ENCODE results near the gene PPP1R12B.

PPP1R12B gene, protein sequence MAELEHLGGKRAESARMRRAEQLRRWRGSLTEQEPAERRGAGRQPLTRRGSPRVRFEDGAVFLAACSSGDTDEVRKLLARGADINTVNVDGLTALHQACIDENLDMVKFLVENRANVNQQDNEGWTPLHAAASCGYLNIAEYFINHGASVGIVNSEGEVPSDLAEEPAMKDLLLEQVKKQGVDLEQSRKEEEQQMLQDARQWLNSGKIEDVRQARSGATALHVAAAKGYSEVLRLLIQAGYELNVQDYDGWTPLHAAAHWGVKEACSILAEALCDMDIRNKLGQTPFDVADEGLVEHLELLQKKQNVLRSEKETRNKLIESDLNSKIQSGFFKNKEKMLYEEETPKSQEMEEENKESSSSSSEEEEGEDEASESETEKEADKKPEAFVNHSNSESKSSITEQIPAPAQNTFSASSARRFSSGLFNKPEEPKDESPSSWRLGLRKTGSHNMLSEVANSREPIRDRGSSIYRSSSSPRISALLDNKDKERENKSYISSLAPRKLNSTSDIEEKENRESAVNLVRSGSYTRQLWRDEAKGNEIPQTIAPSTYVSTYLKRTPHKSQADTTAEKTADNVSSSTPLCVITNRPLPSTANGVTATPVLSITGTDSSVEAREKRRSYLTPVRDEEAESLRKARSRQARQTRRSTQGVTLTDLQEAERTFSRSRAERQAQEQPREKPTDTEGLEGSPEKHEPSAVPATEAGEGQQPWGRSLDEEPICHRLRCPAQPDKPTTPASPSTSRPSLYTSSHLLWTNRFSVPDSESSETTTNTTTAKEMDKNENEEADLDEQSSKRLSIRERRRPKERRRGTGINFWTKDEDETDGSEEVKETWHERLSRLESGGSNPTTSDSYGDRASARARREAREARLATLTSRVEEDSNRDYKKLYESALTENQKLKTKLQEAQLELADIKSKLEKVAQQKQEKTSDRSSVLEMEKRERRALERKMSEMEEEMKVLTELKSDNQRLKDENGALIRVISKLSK

DNA sequence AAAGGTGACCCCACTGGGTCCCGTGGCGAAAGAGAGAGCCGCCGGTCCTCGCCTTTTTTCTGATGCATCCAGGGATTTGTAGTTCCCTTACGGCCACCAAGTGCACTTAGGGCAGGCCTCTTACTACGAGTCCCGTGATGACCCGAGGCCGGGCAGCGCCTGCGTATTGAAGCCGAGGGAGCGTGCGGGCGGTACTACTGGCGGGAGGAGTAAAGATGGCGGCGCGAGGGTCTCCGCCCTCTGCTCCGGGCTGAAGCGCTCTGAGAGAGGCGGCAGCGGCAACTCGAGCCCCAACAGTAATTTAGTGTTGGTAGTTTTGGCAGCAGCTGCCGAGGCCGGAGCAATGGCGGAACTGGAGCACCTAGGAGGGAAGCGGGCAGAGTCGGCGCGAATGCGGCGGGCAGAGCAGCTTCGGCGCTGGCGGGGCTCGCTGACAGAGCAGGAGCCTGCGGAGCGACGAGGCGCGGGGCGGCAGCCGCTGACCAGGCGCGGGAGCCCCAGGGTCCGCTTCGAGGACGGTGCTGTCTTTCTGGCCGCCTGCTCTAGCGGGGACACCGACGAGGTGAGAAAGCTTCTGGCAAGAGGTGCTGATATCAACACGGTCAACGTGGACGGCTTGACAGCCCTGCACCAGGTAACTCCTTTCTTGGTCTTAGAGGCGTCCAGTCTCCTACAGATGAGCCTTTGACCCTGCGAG is at the start of gene PPP1R12B:
PPP1R12B (plus strand) TSS at position 191 of the 697 bp plus-strand sequence; CDS start at position 344, 153 bp downstream.
- peak; percentile 93 for DNase-seq (ENCODE audit: low read depth)

DNA sequence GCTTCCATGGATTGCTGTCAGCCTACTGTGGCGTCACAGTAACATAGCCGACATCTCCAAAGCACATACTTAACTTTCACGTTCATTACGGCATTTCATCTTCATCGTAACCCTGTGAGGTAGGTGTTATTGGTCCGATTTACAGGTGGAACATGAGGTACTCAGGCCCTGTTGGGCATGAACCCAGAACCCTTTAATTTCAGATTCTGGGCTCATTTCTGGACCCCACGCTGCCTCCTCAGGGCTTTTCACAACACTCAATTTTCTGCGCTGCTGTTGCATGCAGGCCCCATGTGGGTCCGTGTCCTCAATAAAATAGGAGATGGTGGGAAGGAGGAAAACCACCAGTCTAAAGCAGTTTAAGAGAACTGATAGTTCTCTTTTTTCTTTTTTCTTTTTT is 46.3 kb upstream of the PPP1R12B start:
- DNase-seq (ENCODE audit: low read depth), result no peak

DNA sequence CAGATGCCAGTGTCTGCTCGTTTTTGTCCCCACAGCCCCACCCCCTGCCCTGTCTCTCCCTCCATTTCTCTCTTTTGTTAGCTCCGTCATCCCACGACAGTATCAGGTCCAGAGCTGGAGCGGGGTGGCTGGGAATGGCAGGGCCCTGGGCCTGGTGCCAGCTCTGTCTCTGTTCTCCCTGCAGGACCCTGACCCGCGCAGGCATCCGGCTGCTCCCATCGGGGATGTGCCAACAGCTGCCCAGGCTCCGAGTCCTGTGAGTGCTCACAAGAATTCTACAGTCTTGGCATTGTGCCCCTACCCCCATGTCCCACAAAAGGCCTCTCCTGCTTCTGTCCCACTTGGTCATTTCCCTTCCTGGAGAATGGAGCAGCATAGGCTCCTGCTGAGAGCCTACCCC is 44.1 kb upstream of the PPP1R12B start:
- DNase-seq (ENCODE audit: low read depth), result no peak

DNA sequence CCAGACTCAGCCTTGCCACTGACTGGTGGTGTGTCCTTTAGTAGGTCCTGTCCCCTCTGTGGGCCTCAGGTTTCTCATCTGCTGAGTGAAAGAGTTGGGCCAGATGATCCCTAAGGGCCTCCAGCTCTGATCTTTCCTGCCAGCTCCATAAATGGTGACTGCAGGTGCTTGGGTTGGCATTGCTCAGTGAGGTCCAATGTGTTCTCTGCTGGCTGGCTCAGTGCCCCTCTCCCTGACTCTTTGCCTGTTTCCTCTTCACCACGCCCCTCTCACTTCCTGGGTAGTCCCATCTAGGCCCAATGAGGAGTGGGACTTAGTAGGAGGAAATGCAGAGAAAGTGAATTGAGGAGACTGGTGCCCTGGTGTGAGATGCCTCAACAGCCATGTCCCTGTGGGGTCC is 43.3 kb upstream of the PPP1R12B start:
- DNase-seq (ENCODE audit: low read depth), result no peak

DNA sequence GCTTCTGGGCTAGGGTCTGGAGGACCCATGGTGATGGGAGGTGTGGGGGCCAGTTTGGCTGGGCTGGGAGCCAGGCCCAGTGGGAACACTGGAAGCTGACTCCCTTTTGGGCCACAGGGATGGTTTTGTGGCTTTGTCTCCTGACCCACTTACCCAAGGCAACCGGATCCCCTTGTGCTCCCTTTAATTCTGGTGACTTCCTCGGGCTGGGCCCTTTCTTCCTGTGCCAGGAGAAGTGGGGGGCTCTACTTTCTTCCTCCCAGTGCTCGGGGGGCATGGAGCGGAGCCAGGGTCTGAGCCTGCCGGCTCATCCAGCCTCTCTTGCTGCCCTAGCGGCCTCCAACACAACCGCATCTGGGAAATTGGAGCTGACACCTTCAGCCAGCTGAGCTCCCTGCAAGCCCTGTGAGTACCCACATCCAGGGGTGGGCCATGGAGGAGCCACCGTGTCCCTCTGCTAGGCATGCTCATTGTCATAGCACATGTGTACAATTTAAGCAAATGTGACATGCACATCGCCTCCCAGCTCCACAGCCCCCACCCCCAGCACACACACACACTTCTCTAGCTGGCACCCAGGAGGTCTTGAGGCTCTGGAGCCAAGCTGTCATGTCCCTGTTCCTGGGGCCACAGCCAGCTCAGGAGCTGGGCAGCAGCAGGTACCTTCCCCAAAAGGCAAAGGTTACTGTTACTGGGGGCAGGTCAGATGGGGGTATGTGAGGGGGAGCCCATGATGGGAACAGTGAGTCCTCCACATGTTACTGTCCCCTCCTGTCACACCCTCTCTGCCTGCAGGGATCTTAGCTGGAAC is 41.8 kb upstream of the PPP1R12B start:
- DNase-seq (ENCODE audit: low read depth), result no peak

DNA sequence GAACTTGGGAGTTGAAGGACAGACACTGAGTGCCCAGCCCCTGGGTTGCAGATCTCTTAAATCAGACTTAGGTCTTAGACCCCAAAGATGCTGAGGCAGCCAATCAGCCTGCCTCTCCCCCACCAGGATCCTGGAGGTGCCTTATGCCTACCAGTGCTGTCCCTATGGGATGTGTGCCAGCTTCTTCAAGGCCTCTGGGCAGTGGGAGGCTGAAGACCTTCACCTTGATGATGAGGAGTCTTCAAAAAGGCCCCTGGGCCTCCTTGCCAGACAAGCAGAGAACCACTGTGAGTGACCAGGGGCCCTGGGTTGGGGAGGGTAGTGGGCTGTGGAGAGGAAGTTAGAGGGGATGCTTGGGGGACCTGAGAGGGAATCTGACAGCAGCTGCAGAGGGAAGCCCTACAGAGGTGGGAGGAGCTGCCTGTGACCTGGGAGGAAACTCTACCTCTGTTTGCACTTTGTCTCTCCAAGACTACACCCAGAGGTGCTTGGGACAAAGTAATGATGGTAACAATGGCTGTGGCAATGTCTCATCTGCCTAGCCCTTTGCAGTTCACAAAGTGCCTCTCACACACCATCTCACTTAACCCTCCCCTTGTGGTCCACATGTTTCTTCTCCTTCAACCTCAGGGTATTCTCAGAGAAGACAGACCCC is 38.3 kb upstream of the PPP1R12B start:
- DNase-seq (ENCODE audit: low read depth), result no peak

DNA sequence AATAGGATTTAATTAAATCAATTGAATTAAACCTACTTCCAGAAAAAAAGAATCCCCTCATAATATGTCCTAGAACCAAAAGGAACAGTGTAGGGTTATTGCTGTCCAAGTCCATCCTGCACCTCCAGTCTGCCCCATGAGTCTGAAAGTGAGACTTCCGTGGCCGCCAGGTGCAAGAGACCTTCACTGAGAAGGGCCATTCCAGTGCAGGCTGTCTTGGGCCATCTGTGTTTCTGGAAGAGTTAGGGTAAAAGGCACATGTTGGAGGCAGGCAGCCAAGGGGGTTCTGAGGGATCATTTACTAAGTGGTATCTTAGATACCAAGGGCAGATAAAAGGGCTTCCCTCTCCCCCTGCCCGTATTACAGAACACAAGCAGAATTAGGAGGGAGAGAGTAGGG is 37.8 kb upstream of the PPP1R12B start:
- no peak for DNase-seq (ENCODE audit: low read depth)

DNA sequence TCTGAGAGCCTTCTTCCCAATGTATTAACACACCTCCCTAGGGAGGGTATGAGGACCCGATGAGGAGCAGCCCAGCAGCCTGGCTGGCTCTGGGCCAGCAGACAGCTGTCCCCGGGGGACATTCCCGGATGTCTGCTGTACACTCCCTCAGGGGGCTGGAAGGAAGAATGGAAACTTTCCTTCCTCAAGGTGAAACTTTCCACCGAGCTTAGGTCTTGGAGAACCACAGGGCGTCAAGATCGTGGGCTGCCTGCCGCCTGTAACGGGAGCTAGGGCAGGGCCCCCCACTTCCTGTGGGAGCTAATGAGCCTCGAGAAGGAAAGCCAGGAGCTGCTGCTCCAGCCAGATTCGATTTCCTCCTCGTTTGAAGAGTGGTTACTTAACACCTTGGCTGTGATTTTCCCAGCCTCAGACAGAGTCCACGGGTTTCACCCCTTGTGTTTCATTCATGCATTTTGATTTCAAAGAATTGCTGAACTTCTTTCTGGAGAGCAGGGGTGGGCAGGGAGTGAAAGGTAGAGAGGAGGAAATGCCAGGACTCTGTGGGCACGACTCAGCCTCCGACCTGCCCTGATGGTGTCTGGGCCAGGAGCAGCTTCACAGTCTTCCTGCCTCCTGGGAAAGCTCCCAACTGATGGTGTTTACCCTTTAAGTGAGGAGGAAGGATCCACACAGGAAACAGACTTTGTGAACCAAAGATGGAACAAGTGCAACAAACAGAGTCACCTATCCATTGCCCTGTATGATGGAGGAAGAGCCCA is 36.4 kb upstream of the PPP1R12B start:
- DNase-seq (ENCODE audit: low read depth), result no peak

DNA sequence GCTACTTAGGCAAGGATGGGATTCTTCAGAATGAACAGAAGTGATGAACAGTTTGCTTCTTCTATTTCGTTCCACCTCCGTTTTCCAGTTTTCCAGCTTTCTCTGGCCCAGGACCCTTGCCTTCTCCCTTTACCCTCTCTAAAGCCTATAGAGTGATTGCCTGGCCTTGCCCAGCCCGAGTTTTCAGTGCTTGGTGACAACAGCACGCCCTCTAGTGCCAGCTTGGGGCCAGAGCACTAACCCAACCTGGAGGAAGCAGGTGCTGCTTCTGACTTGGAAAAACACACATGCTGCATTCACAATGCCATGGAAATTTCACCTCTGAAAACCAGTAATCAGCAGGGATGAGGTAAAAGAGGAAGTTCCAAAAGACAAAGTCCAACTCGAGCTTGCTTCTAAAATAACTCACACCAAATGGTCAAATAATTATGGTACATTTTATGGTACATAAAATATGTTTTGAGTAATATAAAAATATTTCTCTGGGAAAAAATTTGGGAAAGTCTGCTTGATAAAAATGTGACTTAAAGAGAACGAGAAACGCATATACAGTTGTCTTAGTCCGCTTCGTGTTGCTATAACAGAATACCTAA is 32.8 kb upstream of the PPP1R12B start:
- DNase-seq (ENCODE audit: low read depth), result peak; percentile 46

DNA sequence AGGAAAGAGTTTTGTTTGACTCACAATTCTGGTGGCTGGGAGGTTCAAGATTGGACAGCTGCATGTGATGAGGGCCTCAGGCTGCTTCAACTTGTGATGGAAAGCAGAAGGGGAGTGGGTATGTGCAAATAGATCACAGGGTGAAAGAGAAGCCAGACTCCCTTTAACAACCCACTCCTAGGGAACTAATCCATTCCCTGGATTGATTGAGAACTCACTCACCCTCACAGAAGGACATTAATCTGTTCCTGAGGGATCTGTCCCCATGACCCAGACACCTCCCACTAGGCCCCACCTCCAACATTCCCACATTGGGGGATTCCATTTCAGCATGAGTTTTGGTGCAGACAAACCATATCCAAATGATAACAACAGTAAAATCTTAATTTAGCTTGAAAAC is 32.3 kb upstream of the PPP1R12B start:
- DNase-seq (ENCODE audit: low read depth), result no peak

DNA sequence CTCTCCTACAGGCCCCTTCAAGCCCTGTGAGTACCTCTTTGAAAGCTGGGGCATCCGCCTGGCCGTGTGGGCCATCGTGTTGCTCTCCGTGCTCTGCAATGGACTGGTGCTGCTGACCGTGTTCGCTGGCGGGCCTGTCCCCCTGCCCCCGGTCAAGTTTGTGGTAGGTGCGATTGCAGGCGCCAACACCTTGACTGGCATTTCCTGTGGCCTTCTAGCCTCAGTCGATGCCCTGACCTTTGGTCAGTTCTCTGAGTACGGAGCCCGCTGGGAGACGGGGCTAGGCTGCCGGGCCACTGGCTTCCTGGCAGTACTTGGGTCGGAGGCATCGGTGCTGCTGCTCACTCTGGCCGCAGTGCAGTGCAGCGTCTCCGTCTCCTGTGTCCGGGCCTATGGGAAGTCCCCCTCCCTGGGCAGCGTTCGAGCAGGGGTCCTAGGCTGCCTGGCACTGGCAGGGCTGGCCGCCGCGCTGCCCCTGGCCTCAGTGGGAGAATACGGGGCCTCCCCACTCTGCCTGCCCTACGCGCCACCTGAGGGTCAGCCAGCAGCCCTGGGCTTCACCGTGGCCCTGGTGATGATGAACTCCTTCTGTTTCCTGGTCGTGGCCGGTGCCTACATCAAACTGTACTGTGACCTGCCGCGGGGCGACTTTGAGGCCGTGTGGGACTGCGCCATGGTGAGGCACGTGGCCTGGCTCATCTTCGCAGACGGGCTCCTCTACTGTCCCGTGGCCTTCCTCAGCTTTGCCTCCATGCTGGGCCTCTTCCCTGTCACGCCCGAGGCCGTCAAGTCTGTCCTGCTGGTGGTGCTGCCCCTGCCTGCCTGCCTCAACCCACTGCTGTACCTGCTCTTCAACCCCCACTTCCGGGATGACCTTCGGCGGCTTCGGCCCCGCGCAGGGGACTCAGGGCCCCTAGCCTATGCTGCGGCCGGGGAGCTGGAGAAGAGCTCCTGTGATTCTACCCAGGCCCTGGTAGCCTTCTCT is 30.3 kb upstream of the PPP1R12B start:
- DNase-seq (ENCODE audit: low read depth), result no peak

DNA sequence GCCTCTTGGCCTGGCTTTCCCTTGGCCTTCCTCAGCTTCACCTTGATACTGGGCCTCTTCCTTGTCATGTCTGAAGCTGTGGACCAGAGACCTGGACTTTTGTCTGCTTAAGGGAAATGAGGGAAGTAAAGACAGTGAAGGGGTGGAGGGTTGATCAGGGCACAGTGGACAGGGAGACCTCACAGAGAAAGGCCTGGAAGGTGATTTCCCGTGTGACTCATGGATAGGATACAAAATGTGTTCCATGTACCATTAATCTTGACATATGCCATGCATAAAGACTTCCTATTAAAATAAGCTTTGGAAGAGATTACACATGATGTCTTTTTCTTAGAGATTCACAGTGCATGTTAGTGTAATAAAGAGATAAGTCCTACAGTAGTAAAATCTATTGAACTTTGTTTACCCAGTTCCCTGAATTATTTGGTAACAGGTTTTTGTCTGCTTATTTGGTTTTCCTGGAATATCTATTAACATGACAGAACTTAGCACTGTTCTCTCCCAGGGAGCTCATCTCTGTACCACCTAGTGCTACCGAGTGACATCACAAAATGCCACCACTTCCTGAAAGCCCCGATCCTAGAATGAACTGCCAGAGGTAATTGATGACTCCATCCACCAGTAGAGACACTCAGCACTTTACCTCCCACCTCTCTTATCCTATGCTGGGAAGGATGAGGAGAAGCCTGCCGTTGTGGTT is 29.0 kb upstream of the PPP1R12B start:
- DNase-seq (ENCODE audit: low read depth), result no peak

DNA sequence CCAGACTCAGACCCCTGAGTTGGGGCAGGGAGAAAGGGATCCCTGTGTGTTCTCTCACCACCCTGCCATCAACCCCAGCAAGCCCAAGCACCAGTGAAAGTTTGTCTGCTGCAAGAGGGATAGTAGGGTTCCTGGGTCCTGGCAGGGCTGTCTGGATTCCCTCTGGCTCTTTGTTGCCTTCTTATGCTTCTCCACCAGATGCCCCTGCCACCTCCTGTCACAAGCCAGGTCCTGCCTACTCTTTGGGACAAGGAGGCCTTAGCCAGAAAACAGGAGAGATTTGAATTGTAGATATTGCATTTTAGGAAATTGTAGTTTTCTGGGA is 28.5 kb upstream of the PPP1R12B start:
- DNase-seq (ENCODE audit: low read depth), result no peak

DNA sequence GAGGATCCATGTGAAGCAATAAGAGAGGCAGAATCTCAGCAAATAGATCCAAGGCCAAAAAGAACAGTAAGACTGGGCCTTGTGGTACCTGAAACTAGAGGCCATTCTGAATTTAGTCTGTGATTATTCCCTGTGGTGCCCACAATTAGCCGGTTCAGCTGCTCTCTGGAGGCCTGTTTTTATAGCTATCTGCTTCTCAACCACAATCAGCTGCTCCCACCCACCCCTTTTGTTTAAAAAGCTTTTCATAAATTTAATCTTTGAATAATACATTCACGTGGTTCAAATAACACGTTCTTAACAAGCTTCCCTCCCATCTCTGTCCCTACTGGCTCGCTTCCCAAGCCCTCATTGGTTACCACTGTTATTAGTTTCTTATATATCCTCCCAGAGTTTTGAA is 24.8 kb upstream of the PPP1R12B start:
- no peak for DNase-seq (ENCODE audit: low read depth)

DNA sequence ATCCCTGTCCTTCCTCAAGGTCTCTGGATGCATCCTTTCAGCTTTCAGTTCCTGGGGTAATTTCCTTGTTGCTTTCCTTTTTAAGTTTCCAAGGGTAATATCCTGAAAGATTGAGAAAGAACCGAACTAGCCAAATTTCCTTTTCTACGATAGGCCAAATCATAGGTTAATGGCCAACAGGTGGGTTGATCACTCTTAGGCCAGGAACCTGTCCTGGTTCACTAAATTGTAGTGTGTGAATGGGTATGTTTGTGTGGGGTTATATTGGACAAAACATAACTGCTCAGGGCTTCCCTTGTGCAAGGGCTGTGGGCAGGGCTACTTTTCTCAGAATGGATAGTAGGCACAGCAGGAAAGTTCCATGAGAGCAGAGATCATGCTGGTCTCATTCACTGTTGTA is 23.9 kb upstream of the PPP1R12B start:
- no peak for DNase-seq (ENCODE audit: low read depth)

DNA sequence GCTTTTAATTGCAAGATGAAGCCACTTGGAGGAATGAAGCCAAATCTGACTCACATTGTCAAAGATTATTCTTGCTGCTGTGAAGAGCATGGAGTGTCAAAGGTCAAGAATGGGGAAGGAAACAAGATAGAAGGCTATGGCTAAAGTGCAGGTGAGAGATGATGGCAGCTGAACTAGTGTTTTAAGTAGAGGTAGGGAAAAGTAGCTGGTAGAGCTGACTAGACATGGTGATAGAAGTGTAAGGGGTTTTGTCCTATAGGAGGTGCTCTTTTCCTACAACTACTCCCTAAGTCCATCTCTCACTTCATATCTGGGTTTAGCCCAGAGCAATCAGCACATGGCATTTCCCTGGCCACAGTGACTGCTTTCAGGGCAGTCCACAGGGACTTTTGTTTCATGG is 18.6 kb upstream of the PPP1R12B start:
- DNase-seq (ENCODE audit: low read depth), result no peak

DNA sequence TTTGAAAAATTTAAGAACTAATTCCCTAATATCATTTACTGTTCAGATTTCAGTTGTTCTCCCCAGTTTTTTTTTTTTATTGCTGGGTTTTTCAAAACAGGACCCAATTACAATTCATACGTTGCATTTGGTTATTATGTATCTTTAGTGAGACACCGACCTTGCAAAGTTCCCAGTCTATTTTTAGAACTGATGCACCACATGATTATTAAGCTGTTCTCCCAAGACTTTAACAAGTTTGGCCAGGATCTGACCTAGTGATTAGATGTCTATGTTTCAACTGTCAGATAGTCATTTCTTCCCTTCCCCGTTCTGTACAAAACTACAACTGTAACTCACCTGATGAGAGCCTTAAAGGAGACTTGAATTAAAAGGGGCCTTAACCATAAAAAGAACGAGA is 14.6 kb upstream of the PPP1R12B start:
- DNase-seq (ENCODE audit: low read depth), result no peak
